Hematopoietic multipotent progenitor cell (in vitro differentiated cells): ENCODE measurements around the gene PIK3R1. TPM values are rescaled to one million over a fixed set of nuclear protein-coding genes. Genes with fewer than 3 reads are reported as not detected.
A peak's percentile ranks its signal among the peaks of the same experiment; 100 is the strongest.
"Not testable (repeated sequence)": the region's sequence is repeated elsewhere in the genome, so short reads cannot be mapped to it uniquely, and the experiment has no call there.

Source experiments
- DNase-seq, 3 donors: peaks; one replicate each; pipeline ENCODE4 v3.0.0-alpha.2; 2011 to 2015; ENCODE audit warnings: low read depth in 2 of 3, low spot score in 2 of 3
- total RNA-seq: library from RNA; depleted of rRNA; stranded (reverse); fragments of >200 nt; gene quantifications from one replicate; pipeline ENCODE4 v1.2.3, GENCODE V29; 2012

Gene PIK3R1
- total RNA-seq, 1 donor, result 46.6 TPM

DNA sequence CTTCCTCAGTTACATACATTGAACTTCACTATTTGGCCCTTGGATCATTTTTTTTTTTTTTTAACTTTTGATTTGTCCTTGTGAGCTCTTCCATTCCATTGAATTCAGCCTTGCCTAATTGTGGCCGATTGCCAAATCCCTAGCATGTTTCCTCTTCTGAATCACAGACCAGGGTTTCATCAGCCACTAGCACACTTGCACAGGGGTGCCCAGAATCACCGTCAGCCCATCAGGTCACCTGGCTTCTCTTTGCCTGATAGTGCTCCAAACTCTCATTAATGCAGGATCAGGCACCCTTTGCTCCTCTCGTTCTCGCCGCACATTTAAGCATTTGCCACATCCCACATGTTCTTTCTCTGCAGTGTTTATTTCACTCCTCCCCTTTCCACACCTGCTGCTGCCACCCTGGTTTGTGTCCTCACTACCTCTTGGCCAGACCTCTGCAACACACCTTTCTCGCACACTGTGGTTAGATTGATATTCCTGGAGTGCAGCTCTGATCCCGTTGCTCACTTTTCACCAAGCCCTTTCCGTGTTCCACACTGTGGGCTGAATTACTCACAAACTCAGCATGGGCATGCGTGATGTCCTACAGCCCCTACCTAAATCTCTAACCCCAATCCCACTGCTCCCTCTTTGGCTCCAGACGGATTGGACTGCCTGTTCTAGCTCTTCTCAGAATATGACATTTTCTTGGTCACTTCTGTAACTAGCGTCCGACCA, 9.8 kb downstream of the PIK3R1 start:
- no peak for DNase-seq

DNA sequence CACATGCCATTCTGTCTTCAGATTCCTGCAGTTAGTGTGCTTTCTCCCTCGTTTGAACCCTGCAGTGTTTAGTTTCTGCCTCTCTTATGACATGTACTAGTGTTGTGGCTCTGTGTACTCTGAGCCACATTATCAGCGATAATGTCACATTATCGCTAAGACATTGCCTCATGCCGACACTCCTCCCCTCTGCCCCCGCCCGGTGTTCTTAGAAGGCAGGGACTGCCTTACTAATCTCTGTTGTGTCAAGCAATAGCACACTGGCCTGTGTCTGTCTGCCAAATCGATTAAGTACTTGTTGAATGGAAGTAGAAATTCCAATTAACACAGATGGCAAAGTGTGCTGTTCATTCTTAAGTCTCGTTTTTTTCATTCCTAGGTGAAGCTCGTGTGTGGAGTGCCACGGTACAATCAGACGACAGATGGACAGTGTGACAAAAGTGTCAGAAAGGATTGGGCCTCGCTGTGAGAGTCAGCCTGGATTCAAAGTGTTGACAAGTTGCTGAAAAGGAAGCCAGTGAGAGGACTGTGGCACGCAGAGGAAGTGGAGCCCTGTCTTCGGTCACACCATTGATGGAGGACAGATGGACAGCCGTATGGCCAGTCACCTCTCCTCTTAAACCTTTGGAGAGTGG, 10.5 kb downstream of the PIK3R1 start:
- no peak for DNase-seq

DNA sequence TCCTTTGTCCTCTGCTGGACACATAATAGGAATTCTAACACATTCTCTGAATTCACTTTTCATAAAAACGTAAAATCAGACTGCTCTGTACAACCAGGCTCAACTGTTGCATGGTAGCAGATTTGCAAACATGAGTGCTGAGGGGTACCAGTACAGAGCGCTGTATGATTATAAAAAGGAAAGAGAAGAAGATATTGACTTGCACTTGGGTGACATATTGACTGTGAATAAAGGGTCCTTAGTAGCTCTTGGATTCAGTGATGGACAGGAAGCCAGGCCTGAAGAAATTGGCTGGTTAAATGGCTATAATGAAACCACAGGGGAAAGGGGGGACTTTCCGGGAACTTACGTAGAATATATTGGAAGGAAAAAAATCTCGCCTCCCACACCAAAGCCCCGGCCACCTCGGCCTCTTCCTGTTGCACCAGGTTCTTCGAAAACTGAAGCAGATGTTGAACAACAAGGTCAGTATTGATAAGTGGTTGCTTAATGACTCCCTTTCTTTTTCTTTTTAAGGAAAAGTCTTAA, 11.1 kb downstream of the PIK3R1 start:
- DNase-seq, result no peak

DNA sequence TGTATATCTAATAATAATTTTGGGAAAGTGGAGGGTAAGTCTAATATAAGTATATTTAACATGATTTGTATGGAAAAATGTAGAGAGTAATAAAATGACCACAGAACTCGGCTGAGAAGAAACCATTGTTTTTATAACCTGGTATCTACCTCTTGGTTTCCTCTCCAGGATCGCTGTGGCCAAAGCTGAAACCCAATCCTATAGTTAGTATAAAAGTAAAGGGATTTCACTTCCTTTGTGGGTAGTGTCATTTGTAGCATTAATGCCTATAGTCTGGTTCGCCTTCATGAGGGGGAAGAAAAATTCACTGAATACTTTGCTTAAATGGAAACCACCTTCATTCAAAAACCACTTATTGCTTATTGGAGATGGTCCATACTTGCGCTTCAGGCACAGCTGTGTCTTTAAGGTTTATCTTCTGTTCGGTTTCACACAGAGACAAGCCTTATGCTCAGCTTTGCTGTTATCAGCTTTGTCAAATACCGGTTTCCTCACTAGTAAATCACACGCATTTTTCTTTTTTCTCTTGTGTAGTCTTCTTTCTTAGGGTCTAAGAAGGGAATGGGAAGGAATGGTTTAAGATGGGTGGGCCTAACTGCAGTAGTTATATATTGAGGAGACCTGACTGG, 12.1 kb downstream of the PIK3R1 start:
- no peak for DNase-seq

DNA sequence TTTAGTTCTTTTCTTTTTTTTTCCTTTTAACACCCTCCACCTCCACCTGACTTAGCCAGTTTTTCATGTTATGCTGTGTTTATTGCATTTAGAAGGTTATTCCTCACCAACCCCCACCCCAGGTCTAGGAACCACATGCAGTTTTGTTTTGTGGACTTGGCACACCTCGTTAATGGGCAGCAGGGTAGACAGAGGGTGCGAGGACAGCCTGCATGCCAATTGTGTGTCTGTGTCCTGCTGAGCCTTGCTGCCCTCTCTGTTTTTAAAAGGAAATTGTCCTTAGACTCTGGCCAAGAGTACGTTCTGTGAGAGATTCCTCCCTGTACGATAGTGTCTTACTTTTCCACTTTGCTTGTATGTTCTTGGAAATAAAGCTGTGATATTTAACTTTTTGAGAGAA, 13.9 kb downstream of the PIK3R1 start:
- DNase-seq, result no peak

DNA sequence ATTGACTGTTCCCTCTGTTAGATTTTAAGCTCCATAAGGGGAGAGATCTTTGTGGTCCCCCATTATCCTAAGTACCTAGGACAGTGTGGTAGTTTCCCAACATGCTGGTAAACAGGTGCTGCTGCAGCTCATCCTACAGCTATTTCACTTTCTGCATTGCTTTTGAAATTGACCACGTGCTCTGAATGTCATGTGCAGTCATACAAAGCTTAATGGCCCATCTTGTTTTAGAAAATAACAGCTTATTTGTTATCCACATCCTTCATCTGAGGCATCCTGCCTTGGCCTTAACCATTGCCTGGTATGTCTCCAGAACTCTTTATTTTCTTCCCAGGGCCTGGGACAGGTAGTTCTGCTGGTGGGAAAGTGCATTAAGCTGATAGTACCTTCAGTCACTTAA, 14.7 kb downstream of the PIK3R1 start:
- no peak for DNase-seq

DNA sequence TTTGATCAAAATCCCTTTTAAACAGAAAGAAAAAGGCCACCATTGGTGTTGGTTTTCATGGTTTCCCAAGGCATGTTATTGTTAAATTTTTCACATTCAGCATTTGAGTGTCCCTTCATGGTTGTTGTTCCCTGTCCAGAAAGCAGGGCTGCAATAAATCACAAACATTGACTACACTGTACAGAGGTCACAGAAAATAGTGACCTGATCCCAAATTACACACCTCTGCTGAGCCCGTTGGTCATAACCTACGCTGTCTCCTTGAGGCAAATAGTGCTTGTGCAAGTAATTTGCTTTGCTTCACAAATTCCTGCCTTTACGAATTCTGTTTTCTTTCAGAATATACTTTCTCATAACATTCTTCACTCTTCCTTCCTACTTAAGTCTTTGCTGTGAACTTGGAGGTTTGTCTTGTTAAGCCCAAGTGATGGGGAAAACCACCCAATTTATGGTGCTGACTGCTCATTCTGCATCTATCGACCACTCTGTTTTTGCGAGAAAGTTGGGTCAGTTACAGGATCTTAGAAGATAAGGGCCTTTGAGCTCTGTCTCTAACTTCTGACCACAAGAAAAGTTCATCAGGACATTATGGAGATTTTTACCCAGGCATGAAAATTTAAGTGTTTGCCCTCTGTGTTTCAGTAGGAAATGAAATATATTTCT, 16.0 kb downstream of the PIK3R1 start:
- DNase-seq, result no peak

DNA sequence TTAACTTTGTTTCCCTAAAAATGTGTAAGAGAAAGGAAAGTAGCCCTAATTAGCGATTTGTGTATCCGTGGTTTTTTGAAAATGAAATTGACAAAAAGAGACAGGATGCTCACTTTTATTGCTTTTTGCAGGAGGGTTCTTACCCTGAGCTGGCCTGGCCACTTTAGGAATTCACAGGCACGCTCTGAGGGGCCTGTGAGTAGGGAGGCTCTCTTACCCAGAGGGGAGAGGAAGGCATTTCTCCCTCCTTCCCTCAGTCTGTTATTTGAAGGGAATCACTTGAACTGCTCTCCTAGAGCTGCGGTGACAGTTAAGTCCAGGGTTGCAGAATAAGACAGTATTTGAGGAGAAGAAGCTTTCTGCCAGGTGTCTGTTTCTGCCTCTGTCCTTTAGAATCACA, 16.7 kb downstream of the PIK3R1 start:
- DNase-seq, result no peak

DNA sequence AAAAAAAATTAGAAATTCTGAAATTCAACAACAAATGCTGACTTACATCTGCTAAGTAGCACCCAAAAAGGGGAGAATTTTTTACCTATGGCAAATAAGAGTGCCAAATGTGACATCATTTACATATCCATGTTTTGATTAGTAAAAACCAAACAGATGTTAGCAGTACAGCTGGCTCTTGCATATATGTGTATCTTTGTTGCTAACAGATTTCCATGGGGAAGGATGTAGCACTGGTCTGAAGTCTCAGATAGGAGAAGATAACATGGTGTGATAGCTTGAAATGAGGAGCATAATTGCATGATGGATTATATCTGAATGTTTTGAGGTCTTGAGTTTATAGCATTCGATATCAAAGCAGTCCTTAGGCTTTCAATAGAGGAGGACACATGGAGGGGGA, 17.5 kb downstream of the PIK3R1 start:
- peak in 1 of 3 donors; percentile 62 for DNase-seq

DNA sequence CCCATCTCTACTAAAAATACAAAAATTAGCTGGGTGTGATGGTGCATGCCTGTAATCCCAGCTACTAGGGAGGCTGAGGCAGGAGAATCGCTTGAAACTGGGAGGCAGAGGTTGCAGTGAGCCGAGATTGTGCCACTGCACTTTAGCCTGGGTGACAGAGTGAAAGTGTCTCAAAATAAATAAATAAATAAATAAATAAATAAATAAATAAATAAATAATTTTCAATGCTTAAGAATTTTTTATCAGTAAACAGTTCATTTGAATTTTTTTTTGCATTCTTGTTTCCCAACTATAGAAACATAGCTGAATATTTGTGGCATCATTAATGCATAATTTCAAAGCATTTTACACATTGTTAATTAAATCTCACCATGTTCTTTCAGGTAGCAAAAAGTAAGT, 19.7 kb downstream of the PIK3R1 start:
- not testable (repeated sequence) for DNase-seq

DNA sequence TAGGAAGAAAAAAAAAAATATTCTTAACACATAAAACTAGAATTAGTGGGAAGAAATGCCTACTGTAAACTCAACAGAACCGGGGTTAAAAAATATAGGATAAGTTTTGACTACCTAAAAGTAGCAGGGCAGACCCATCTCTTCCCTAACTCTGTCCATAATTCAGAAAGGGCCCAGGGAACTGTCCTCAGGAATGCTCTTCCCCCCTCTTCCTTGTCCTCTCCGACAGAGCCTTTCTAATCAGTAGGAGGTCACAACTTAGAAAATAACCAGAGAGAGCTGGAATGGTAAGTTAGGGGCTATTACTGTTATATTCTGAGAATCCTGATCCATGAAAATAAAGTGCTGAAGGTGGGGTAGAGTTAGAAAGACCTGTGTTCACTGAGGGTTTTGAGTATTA, 22.2 kb downstream of the PIK3R1 start:
- no peak for DNase-seq

DNA sequence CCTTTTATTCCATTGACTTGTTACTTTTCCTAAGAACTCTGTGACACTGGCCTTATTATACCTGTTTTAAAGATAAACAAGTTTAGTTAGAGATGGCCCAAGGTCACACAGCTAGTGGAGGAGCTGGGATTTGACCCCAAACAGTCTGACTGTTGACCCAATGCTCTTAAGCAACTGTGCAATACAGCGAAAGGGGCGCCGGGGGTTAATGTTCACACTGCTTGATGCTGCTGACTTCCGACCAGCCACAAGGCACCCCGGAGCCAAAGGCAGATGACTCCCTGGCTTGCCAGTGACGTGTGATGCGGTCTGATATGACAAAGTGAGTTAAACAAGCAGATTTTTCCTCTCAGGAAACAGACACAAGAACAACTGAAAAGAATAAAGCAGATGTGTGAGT, 23.9 kb downstream of the PIK3R1 start:
- DNase-seq, result peak in 2 of 3 donors; percentile 92 to 97

DNA sequence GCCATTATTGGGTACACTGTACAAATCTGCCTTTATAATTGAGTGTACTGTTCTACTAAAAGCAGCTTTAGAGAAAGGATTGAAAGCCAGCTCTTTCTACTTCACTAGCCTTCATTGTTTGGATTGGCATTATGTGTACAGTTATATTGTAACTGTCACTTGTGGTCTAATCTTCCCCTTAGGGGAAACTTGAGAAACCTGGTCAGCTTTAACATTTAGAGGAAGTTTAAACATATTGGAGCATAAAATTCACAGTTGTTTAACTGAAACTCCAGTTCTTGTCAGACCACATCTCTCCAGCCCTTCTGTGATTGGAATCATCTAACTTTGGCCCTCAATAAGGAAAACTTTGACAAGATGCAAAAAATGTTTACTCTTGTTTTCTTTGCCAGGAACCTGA, 24.6 kb downstream of the PIK3R1 start:
- peak in 2 of 3 donors; percentile 49 to 86 for DNase-seq

DNA sequence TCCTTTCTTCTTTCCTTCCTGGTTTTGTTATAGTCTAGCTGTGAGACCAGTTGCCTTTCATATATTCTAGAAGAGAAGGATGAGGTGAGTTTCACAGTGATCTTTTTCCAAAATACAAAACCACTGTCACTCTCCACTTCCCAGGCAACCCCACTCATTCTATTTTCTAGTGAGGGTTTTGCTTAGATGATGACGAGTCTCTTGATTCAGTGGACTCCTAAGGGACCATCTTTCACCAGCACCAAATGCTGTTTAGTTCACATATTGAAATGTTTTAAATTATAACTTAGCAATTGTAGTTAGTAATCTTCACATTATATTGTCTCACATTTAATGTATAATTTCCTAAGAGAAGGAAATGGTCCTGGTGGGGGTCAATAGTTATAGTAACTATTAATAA, 25.2 kb downstream of the PIK3R1 start:
- DNase-seq, result no peak

DNA sequence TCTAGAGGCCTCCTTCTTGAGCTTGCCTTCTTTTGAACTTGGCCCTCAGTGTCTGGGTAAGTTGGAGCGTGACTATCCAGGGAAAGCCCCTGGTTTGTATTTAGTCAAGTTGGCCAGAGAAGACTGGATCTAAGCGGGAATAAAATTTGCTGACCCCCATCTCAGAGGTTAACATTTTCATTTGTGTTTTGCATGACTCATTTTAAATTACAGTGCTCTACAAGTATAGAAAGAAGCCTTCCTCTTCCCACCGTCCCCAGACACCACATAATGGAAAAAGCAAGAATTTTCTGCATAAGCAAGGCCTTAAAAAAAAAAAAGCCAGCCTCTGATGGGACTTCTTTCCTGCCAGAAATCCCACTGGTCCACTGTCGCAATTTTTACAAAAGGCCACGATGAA, 27.2 kb downstream of the PIK3R1 start:
- DNase-seq, result no peak

DNA sequence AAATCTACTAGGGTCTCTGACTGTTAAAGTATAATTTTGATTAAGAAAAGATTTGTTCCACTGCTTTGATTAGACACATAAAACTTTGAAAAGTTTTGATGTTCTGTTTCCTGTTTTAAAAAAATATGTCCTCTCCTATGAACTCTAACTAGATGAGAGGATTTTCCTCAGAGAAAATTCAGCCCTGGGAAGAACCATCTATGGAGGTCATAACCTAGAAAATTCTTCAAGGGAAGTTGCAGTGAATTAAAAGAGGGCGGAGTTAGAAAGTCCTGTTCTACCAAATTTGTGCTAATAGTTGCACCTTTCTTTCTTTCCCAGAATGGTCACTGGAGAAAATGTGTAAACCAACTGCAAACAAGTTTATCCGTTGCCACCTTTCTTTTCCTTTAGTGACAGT, 27.7 kb downstream of the PIK3R1 start:
- DNase-seq, result no peak

DNA sequence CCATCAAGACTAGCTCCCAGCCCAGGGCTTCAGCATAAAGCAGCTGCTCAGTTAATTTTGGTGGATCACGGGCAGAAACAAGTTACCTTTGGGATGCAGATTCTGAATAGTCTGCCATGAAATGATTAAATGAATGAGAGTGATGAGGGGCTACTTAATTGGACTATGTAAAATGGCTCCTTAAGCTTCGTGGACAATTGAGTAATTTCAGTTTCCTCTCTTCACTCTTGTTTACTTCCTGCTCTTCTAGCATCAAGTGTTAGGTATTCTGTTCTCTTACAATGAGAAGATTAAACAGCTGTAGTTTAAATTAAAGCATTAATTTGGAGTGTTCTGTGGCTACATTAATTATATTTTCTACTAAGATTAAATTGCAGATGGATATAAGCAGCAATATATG, 28.1 kb downstream of the PIK3R1 start:
- no peak for DNase-seq

DNA sequence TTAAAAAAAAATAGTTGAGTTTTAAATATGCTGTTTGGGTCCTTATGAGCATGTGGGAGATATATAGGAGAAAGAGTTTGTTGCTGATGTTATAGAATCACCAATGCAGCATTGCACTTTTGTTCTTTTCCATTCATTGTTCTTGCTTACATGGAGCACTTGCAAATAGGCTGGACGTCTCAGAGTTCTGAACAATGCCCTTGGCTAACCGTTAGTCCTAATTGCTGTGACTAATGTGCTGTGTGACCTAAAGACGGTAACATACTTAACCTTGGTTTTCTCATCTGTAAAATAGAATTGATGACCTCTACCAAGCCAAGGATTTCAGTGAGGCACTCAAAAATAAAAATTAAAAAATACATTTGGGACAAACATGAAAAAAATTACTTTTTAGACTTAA, 29.8 kb downstream of the PIK3R1 start:
- DNase-seq, result no peak

DNA sequence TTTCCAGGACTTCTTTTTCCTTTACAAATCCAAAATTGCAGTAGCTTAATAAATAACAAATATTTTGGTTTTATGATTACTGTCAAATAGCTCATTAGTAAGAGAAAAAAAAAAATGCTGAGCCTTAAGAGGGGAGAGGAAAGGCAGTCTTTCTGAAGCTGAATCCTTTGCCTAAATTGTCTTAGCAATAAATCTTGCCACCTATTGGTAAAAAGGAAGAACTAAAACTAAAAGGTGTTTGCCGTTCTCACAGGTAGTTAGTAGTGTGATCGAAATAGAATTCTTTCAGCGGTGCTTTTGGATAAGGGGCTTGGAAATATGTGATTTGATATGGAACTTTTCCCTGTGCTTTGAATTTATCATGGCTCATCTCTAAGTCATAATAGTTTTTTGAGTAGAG, 31.2 kb downstream of the PIK3R1 start:
- peak in 1 of 3 donors; percentile 46 for DNase-seq

DNA sequence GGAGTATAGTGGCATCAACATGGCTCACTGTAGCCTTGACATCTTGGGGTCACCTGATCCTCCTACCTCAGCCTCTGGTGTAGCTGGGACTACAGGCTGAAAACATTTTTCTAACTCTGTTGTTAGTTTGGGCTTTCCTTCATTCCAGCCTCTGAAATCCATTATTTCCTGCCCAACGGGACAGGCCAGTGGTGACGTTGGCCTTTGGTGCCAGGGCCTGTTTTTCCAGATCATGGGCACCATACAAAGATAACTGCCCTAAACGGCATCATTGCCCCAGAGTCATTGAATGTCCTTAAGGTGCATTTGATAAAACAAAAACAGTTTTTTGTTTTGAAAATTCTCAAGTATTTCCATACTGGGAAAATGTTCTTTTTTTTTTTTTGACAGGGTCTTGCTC, 32.1 kb downstream of the PIK3R1 start:
- no peak for DNase-seq

DNA sequence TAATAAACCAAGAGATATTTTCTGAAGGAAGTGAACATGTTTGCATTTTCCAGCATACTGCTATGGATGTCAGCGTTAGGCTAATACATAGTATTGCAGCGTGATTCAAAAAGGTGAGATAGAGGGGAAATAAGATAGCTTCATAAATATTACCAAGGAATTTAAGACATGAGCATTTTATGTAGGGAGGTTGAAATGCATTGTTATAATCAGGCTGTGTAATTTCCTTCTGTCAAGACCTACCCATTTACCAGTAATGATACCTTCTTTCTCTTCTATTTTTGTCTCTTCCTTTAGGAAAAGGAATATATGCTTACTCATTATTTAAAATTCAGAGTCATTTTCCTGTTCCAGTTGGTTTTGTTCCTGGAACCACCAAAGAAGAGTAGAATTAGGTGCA, 33.3 kb downstream of the PIK3R1 start:
- no peak for DNase-seq
